HEK293T (cell line): Measurements from ENCODE around the gene SYTL5.
A peak's percentile ranks its signal among the peaks of the same experiment; 100 is the strongest.

ENCODE experiments used
- CTCF ChIA-PET: fragments of 350-600 bp; formaldehyde crosslinking; extraction: SDS; loops from one replicate; lab custom pipeline; 2021; ENCODE audit warnings: antibody characterized with exemption, inconsistent platforms; lab: Yijun Ruan, JAX
- POLR2A ChIA-PET: fragments of 350-600 bp; formaldehyde crosslinking; extraction: SDS; loops from one replicate; lab custom pipeline; 2020; ENCODE audit warnings: antibody characterized with exemption, inconsistent platforms; lab: Yijun Ruan, JAX
- DNase-seq: peaks from one replicate; pipeline ENCODE4 v3.0.0; 2012; ENCODE audit warnings: mixed read lengths; ENCODE audit errors: extremely low spot score
- ARNT ChIP-seq: fragments of 450-650 bp; IDR thresholded peaks from 2 replicates; pipeline ENCODE4 v1.6.1; 2017; ENCODE audit warnings: mild to moderate bottlenecking
- BHLHE40 ChIP-seq: fragments of 450-650 bp; IDR thresholded peaks from 2 replicates; pipeline ENCODE4 v1.6.1; 2016; ENCODE audit warnings: mild to moderate bottlenecking, moderate library complexity, borderline replicate concordance
- CTBP1 ChIP-seq: fragments of 450-650 bp; IDR thresholded peaks from 2 replicates; pipeline ENCODE4 v1.6.1; 2016; ENCODE audit warnings: borderline replicate concordance
- ELF4 ChIP-seq: fragments of 450-650 bp; IDR thresholded peaks from 2 replicates; pipeline ENCODE4 v1.6.1; 2017; ENCODE audit warnings: antibody characterized with exemption
- FOXA1 ChIP-seq: fragments of 450-650 bp; IDR thresholded peaks from 2 replicates; pipeline ENCODE4 v1.6.1; 2016; ENCODE audit warnings: mild to moderate bottlenecking
- FOXK2 ChIP-seq: fragments of 450-650 bp; IDR thresholded peaks from 2 replicates; pipeline ENCODE4 v1.6.1; 2016; ENCODE audit warnings: mild to moderate bottlenecking
- FOXM1 ChIP-seq: fragments of 450-650 bp; IDR thresholded peaks from 2 replicates; pipeline ENCODE4 v1.6.1; 2017; ENCODE audit warnings: mild to moderate bottlenecking, borderline replicate concordance
- HDGF ChIP-seq: fragments of 450-650 bp; IDR thresholded peaks from 2 replicates; pipeline ENCODE4 v1.6.1; 2017; ENCODE audit warnings: antibody characterized with exemption, borderline replicate concordance
- L3MBTL2 ChIP-seq: fragments of 450-650 bp; conservative IDR thresholded peaks from 2 replicates; pipeline ENCODE4 v1.6.1; 2016; ENCODE audit warnings: mild to moderate bottlenecking
- LEF1 ChIP-seq: fragments of 450-650 bp; IDR thresholded peaks from 2 replicates; pipeline ENCODE4 v1.6.1; 2017; ENCODE audit warnings: mild to moderate bottlenecking, borderline replicate concordance
- NFRKB ChIP-seq: fragments of 450-650 bp; IDR thresholded peaks from 2 replicates; pipeline ENCODE4 v1.6.1; 2016; ENCODE audit warnings: mild to moderate bottlenecking, moderate library complexity
- PKNOX1 ChIP-seq: fragments of 450-650 bp; IDR thresholded peaks from 2 replicates; pipeline ENCODE4 v1.6.1; 2016
- SP1 ChIP-seq: fragments of 450-650 bp; IDR thresholded peaks from 2 replicates; pipeline ENCODE4 v1.6.1; 2017
- SUZ12 ChIP-seq: fragments of 450-650 bp; IDR thresholded peaks from 2 replicates; pipeline ENCODE4 v1.6.1; 2016; ENCODE audit warnings: mild to moderate bottlenecking
- TARDBP ChIP-seq: fragments of 450-650 bp; IDR thresholded peaks from 2 replicates; pipeline ENCODE4 v1.6.1; 2016
- ZNF384 ChIP-seq: fragments of 450-650 bp; IDR thresholded peaks from 2 replicates; pipeline ENCODE4 v1.6.1; 2016

SYTL5 gene

GRCh38 chrX:38079463-38079862, 73.1 kb downstream of the SYTL5 start:
- CTCF ChIA-PET, result no interaction called here
- POLR2A ChIA-PET, result interaction anchor here (0.5 kb wide), 1 partner anchor 561 kb away, joined by 3 read pairs; no protein-coding TSS in a partner anchor
- no peak for TF ChIP-seq CTBP1
- 0 out of 2 replicates have a peak, but pooled peaks have one; percentile 6 for TF ChIP-seq PKNOX1
- TF ChIP-seq FOXK2, result no peak
- no peak for TF ChIP-seq SP1
- DNase-seq, result no peak

- CTCF ChIA-PET, result no interaction called here
- TF ChIP-seq TARDBP, result no peak
- no peak for TF ChIP-seq L3MBTL2
- TF ChIP-seq NFRKB, result no peak
- no peak for TF ChIP-seq BHLHE40
- no peak for TF ChIP-seq PKNOX1
- TF ChIP-seq ARNT, result no peak
These were observed 74.5 kb downstream of the SYTL5 start for GRCh38 chrX:38080808-38081207.

GRCh38 chrX:38081909-38082308, 75.6 kb downstream of the SYTL5 start:
- CTCF ChIA-PET, result no interaction called here
- POLR2A ChIA-PET, result interaction anchor here (0.7 kb wide), 1 partner anchor 36 kb away, joined by 3 read pairs; no protein-coding TSS in a partner anchor
- DNase-seq, result no peak
- no peak for TF ChIP-seq SP1
- TF ChIP-seq NFRKB, result no peak
- no peak for TF ChIP-seq ZNF384
- TF ChIP-seq SUZ12, result no peak
- TF ChIP-seq ARNT, result no peak
- no peak for TF ChIP-seq PKNOX1

More at GRCh38 chrX:38080808-38081207, 74.5 kb downstream of the SYTL5 start:
- no peak for DNase-seq
- POLR2A ChIA-PET, result no interaction called here

- TF ChIP-seq NFRKB, result no peak
- no peak for TF ChIP-seq L3MBTL2
- TF ChIP-seq ZNF384, result no peak
- TF ChIP-seq ELF4, result no peak
- TF ChIP-seq LEF1, result no peak
- TF ChIP-seq BHLHE40, result no peak
- no peak for TF ChIP-seq PKNOX1
- TF ChIP-seq SP1, result no peak
- no peak for TF ChIP-seq SUZ12
- TF ChIP-seq FOXM1, result no peak
- TF ChIP-seq FOXK2, result no peak
- TF ChIP-seq TARDBP, result no peak
- POLR2A ChIA-PET, result no interaction called here
- CTCF ChIA-PET, result no interaction called here
- no peak for DNase-seq
These were observed 76.0 kb downstream of the SYTL5 start for GRCh38 chrX:38082309-38082708.

GRCh38 chrX:38085813-38086212, 79.5 kb downstream of the SYTL5 start:
- DNase-seq, result no peak
- ChIA-PET POLR2A (no interaction called here), CTCF (no interaction called here)
- TF ChIP-seq ELF4 (no peak), ARNT (no peak), L3MBTL2 (no peak), SUZ12 (no peak), FOXM1 (no peak), HDGF (no peak), CTBP1 (no peak), FOXA1 (no peak), TARDBP (no peak), ZNF384 (no peak), SP1 (no peak)

GRCh38 chrX:38086451-38087215, 80.3 kb downstream of the SYTL5 start:
- ChIA-PET POLR2A (no interaction called here), CTCF (interaction anchor here (0.7 kb wide), 1 partner anchor 252 kb away, joined by 4 read pairs; no protein-coding TSS in a partner anchor)
- DNase-seq, result no peak
- no peak for TF ChIP-seq ZNF384
- TF ChIP-seq ELF4, result no peak
- TF ChIP-seq FOXM1, result no peak
- TF ChIP-seq CTBP1, result no peak
- no peak for TF ChIP-seq SP1
- no peak for TF ChIP-seq FOXK2
- no peak for TF ChIP-seq LEF1
- TF ChIP-seq SUZ12, result no peak
- TF ChIP-seq NFRKB, result no peak
- TF ChIP-seq L3MBTL2, result no peak
- no peak for TF ChIP-seq ARNT
- no peak for TF ChIP-seq BHLHE40
- no peak for TF ChIP-seq PKNOX1
- no peak for TF ChIP-seq FOXA1
- no peak for TF ChIP-seq TARDBP
- TF ChIP-seq HDGF, result no peak
